Activated CD4-positive, alpha-beta T cell treated with anti-CD3 and anti-CD28 coated beads, Interleukin-2, amount 50 U/mL, for 4 hours (primary cell): ENCODE results near the gene FAM184B.
A peak's percentile ranks its signal among the peaks of the same experiment; 100 is the strongest.

Experiments used
- DNase-seq, 2 experiments: peaks; one replicate each; pipeline ENCODE4 v3.0.0-alpha.2; 2020

FAM184B gene

GRCh38 chr4:17623451-17624001, 157.9 kb downstream of the FAM184B start:
- no peak for DNase-seq

DNA sequence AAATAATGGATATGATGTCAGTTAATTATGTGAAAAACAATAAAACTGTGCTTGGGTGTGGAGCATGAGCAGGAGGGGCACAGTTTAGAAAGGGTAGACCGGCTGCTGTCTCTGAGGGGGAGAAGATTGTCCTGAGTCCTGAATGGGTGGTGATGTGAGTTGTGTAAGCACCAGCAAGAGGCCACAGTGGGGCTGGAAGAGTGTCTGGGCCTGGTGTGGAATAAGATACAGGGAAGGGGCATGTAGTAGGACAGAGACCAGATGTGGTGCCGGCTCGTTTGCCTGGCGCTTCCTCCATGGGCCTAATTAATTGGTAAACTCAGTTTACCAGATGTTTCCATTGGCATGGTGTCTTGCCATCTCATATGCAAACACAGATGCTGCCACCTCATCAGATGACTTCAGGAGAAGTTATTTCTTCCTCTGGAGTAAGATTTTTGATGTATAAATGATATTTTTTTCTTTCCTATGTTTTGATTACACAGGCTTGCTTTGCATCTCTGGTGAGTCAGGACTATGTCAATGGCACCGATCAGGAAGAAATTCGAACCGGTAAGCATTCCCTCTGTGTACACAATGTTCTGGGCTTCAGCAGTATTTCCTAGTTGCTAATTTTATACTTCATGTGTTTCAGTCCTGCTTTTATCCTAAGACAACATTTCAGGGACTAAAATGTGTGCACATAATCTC, 161.9 kb downstream of the FAM184B start:
- no peak for DNase-seq

DNA sequence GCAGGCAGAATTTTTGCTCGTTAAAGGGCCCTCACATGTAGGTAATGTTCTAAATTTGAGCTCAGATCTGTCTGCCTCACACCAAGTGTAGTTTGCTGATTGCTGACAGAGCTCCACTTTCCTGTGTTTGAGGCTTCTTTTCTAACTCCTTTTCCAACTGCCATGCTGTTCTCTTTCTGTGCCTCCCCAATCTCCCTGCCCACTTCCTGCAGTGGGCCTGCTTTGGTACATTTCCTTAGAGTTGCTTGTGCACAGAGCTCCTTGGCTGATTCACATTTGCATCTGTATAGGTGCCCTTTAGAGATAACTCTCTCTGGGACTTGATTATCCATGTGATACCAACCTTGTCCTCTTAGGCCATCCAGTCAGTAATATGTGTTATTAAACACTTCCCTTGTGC, 162.5 kb downstream of the FAM184B start:
- no peak for DNase-seq

DNA sequence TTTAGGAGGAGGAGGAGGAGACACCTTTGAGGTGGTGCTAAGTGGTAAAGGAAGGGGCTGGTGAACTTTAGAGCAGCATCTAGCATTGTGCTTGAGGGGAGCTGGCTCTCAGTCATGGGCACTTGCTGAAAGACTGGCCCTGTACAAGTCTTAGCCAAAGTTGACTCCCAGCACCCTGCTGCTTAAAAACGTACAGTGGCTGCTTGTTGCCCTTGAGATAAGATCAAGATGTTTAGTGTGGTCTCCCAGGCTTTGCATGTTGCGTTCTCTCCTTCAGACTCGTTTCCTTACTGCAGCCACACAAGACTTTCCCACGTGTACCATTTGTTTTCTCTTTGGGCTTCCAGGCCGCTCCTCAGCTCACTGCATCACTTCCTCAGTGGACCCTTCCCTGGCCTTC, 165.1 kb downstream of the FAM184B start:
- no peak for DNase-seq

- peak; percentile 92 to 95 for DNase-seq
Observed at GRCh38 chr4:17614416-17615299, 166.8 kb downstream of the FAM184B start, which contains the start of gene MED28. TSS of gene MED28 (plus strand) at chr4:17614641. CDS start at chr4:17614655, 14 bp downstream.

DNA sequence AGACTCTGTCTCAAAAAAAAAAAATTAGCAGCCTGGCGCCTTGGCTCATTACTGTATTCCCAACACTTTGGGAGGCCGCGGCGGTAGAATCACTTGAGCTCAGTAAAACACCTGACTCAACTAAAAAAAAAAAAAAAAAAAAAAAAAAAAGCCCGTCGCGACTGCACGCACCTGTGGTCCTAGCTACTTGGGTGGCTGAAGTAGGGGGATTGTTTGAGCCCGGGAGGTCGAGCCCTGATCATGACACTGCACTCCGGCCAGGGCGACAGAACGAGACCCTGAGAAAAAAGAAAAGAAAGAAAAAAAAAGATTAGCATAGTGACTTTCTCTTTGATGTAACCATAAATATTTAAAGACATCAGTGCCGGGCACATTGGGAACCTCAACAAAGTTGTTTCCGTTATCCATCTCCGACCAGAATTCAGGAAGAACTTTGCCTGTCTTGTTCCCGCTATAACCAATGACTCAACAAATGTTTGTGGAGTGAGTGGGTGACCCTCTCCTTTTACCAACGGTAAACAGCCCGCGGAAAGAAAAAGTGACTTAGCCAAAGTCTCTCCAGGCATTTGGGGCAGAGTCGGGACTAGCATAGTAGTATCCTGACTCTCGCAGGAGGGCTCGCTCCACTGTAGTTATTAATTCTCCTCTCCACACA, 167.5 kb downstream of the FAM184B start:
- DNase-seq, result no peak

DNA sequence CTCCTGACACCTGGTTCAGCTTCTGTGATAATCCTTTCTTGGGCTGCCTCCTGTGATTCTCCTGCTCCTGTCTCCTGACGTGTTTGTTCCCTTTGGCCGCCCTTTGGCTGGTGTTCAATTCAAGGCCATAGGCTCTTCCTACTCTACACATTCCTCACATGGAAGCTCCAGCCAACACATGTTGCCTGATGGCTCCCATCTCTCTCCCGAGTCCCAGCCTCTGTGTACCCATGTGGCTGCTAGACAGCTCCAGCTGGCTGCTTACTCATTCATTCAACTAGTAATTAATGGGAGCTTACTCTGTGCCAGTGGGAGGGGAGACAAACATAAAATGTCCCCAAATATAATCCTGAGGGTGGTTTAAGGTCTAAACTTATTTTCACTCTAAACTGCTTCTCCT, 176.2 kb downstream of the FAM184B start:
- DNase-seq, result no peak

GRCh38 chr4:17599826-17600225, 181.6 kb downstream of the FAM184B start:
- DNase-seq, result no peak

DNA sequence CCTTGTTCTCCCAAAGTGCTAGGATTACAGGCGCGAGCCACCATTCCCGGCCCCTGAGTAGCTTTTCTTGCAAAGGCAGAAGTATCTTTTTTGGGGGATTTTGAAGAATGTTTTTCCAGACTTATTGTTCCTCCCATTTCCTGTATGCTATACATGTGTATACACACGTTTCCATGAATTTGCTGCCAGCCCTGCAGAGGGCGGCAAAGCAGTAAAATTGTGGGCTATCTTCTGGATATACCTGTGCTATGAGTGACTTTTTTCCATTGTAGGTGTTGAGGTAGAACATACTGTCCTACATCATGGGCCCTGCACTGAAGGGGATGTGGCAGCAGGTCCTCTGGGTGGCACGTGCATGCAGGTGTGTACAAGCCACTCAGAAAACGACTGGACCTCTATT, 183.9 kb downstream of the FAM184B start:
- no peak for DNase-seq

DNA sequence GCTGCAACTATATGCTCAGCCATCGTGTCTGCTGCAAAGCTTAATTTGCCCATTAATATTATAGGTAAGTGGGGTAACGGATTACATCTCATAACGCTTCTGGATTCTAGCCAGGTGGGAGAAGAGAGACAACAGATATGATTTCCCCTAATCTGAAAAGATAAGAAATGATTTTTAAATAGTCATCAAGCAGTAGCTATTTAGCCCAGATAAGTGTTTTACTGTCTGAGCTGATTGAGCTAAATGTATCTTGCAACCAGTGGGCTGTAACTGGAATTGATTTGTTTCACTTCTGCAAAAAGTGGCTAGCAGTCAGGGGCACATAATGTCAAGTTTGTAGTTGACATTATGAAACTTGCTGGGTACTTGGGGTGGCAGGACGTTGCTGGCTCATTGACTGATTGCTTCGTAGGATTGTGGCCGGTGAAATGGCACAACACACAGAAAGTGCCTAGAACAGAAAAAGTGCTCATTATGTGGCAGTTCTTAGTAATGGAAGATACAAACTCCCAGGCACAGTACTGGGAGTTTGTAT, 185.9 kb downstream of the FAM184B start:
- DNase-seq, result no peak

DNA sequence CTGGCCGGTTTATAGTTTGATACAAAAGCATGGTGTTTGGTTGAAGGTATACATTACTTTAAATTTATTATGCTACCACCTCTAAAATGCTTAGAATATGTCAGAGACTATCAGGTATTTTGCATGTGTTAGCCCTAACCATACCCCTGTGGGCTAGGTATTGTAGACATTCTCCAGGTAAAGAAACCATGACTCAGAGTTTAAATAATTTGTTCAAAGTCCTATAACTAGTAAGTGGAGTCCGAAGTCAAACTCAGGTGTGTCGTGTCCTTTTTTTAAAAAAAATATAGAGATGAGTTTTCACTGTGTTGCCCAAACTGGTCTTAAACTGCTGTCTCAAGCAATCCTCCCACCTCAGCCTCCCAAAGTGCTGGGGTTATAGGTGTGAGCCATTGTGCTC, 192.1 kb downstream of the FAM184B start:
- no peak for DNase-seq

GRCh38 chr4:17587094-17587822, 194.2 kb downstream of the FAM184B start:
- DNase-seq, result no peak

GRCh38 chr4:17584521-17585213, 196.8 kb downstream of the FAM184B start:
- DNase-seq, result no peak

- DNase-seq, result no peak
Observed at GRCh38 chr4:17583941-17584340, 197.5 kb downstream of the FAM184B start.

- no peak for DNase-seq
Observed at GRCh38 chr4:17583276-17583675, 198.1 kb downstream of the FAM184B start.

- no peak for DNase-seq
Observed at GRCh38 chr4:17580969-17581368, 200.5 kb downstream of the FAM184B start.
